CD14-positive monocyte (primary cell): Measurements from ENCODE around the gene CEP72. TPM values are rescaled to one million over a fixed set of nuclear protein-coding genes. Genes with fewer than 3 reads are reported as not detected.

ENCODE experiments used
- DNase-seq, 3 donors: peaks; one replicate each; pipeline ENCODE4 v3.0.0-alpha.2; 2011 to 2022
- H2AFZ ChIP-seq: 2 replicates; pipeline ENCODE4 v1.6.0; 2012; ENCODE audit warnings: mild to moderate bottlenecking, low read depth, low read length, inconsistent platforms; ENCODE audit not compliant: insufficient read depth, poor library complexity, severe bottlenecking
- H3K27ac ChIP-seq, 2 donors: 1 replicate in 1 of 2; 2 replicates in 1 of 2; pipeline ENCODE4 v1.5.1; 2012 to 2013; ENCODE audit warnings: low read length in 2 of 2, control low read depth in 1 of 2, inconsistent platforms in 1 of 2, low read depth in 1 of 2, mild to moderate bottlenecking in 1 of 2
- H3K27me3 ChIP-seq, 2 donors: one replicate each; pipeline versions ENCODE4 v1.6.0 to v1.6.1; 2011 to 2013; ENCODE audit warnings: low read length in 2 of 2; ENCODE audit not compliant: control insufficient read depth in 2 of 2, insufficient read depth in 2 of 2
- H3K36me3 ChIP-seq, 2 donors: replicated peaks in 1 of 2; 1 replicate in 1 of 2; 2 replicates in 1 of 2; pipeline versions ENCODE4 v1.5.1 to v1.6.1; 2012 to 2013; ENCODE audit warnings: low read length in 2 of 2, control low read depth in 1 of 2, inconsistent platforms in 1 of 2, mild to moderate bottlenecking in 1 of 2; ENCODE audit not compliant: insufficient read depth in 2 of 2, control insufficient read depth in 1 of 2
- H3K4me1 ChIP-seq, 2 donors: 1 replicate in 1 of 2; 2 replicates in 1 of 2; pipeline versions ENCODE4 v1.5.1 to v1.6.1; 2012 to 2013; ENCODE audit warnings: low read length in 2 of 2, control low read depth in 1 of 2, inconsistent platforms in 1 of 2, mild to moderate bottlenecking in 1 of 2, moderate library complexity in 1 of 2; ENCODE audit not compliant: insufficient read depth in 2 of 2, control insufficient read depth in 1 of 2
- H3K4me2 ChIP-seq: replicated peaks from 2 replicates; pipeline ENCODE3; 2012; ENCODE audit warnings: low read length, moderate library complexity, mild to moderate bottlenecking; ENCODE audit not compliant: poor library complexity, severe bottlenecking; ENCODE audit errors: extremely low read depth
- H3K4me3 ChIP-seq, 3 experiments: fragments of 200-600 bp in 1 of 3; sonication (generic) in 1 of 3; replicated peaks in 1 of 3; 1 replicate in 2 of 3; 2 replicates in 1 of 3; pipeline ENCODE4 v1.5.1; 2011 to 2013; ENCODE audit warnings: low read length in 3 of 3, mild to moderate bottlenecking in 3 of 3, control low read depth in 2 of 3, low read depth in 2 of 3, inconsistent platforms in 1 of 3, moderate library complexity in 1 of 3
- H3K79me2 ChIP-seq: 2 replicates; pipeline ENCODE4 v1.6.0; 2012; ENCODE audit warnings: mild to moderate bottlenecking, control low read depth, inconsistent platforms, low read length, moderate library complexity; ENCODE audit not compliant: insufficient read depth
- H3K9ac ChIP-seq: 2 replicates; pipeline ENCODE4 v1.6.0; 2017; ENCODE audit warnings: low read length, mild to moderate bottlenecking; ENCODE audit not compliant: insufficient read depth, poor library complexity, severe bottlenecking
- H3K9me3 ChIP-seq, 2 donors: replicated peaks in 1 of 2; 1 replicate in 1 of 2; 2 replicates in 1 of 2; pipeline versions ENCODE4 v1.5.1 to v1.6.1; 2012 to 2013; ENCODE audit warnings: low read length in 2 of 2, control low read depth in 1 of 2; ENCODE audit not compliant: control insufficient read depth in 1 of 2, insufficient read depth in 1 of 2
- H4K20me1 ChIP-seq: 2 replicates; pipeline ENCODE4 v1.6.0; 2012; ENCODE audit warnings: mild to moderate bottlenecking, low read length, control low read depth, moderate library complexity; ENCODE audit not compliant: insufficient read depth
- H3K27ac Mint-ChIP-seq, 7 donors: one replicate each; pipeline ENCODE4 v1.8.0; 2020; ENCODE audit warnings: mild to moderate bottlenecking in 7 of 7, mixed read lengths in 7 of 7, moderate library complexity in 6 of 7, inconsistent platforms in 2 of 7
- H3K27me3 Mint-ChIP-seq, 3 donors: one replicate each; pipeline ENCODE4 v1.8.0; 2021 to 2022; ENCODE audit warnings: low read depth in 3 of 3, mild to moderate bottlenecking in 3 of 3, mixed read lengths in 3 of 3, moderate library complexity in 3 of 3, inconsistent platforms in 1 of 3
- H3K36me3 Mint-ChIP-seq, 2 donors: one replicate each; pipeline ENCODE4 v1.8.0; 2020; ENCODE audit warnings: mixed read lengths in 2 of 2, inconsistent platforms in 1 of 2, mild to moderate bottlenecking in 1 of 2
- H3K4me1 Mint-ChIP-seq: one replicate; pipeline ENCODE4 v1.8.0; 2020; ENCODE audit warnings: mild to moderate bottlenecking, mixed read lengths
- H3K4me3 Mint-ChIP-seq, 2 donors: one replicate each; pipeline ENCODE4 v1.8.0; 2020; ENCODE audit warnings: mild to moderate bottlenecking in 2 of 2, mixed read lengths in 2 of 2, moderate library complexity in 1 of 2
- H3K9me3 Mint-ChIP-seq, 7 donors: one replicate each; pipeline ENCODE4 v1.8.0; 2020 to 2022; ENCODE audit warnings: mixed read lengths in 7 of 7, mild to moderate bottlenecking in 6 of 7, moderate library complexity in 6 of 7, inconsistent platforms in 2 of 7
- CTCF ChIP-seq: fragments of 200-600 bp; IDR thresholded peaks from one replicate; pipeline ENCODE4 v1.8.0; 2022; ENCODE audit warnings: antibody characterized with exemption, mild to moderate bottlenecking
- WGBS: methylation state at CpG from one replicate; pipeline ENCODE4 v1.1.5; 2013; ENCODE audit warnings: missing lambda C conversion rate; ENCODE audit not compliant: insufficient coverage; 5-methylcytosine and 5-hydroxymethylcytosine counted together
- intact Hi-C, 2 donors: fragments of 100-400 bp; cut with micrococcal nuclease; formaldehyde crosslinking; loops; one replicate each; pipeline versions ENCODE4 v1.15.0 to v1.15.1; 2023
- polyA plus RNA-seq, 3 donors: library from polyadenylated mRNA; depleted of rRNA in 1 of 3; unstranded in 2 of 3; stranded (reverse) in 1 of 3; fragments of 300-500 nt in 2 of 3; fragments of >200 nt in 1 of 3; fragmentation: Illumina TruSeq in 2 of 3; gene quantifications; 1 replicate in 2 of 3; 2 replicates in 1 of 3; pipeline ENCODE4 v1.2.3, GENCODE V29; 2012 to 2021

CEP72 gene
- polyA plus RNA-seq, 3 donors, result 0.13 to 2.1 (median 0.24) TPM

DNA sequence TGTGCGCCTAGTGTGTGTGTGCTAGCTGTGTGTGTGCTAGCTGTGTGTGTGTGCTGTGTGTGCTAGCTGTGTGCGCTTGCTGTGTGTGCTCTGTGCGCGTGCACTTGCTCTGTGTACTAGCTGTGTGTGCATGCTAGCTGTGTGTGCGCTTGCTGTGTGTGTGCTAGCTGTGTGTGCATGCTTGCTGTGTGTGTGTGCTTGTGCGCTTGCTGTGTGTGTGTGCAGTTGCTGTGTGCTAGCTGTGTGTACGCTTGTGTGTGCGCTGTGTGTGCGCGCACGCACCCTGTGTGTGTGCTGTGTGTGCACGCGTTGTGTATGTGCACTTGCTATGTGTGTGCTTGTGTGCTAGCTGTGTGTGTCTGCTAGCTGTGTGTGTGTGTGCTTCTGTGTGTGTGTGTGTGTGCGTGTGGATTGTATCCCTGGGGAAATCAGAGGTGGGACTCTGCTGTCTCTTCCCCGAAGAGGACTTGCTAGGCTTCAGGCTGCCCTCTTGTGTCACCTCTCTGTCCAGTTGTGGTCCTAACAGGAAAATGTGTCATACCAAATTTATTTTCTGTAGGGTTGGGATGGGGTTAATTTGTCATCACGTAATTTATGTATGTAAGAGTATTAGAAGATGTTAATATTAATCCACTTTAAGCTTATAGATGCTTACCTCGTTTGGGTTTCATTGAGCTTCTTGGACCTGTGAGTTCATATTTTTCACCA is 42.1 kb downstream of the CEP72 start:
- H3K4me2 ChIP-seq, result no peak overlapping the region
- no peaks in the 10 kb centered on the region for H3K79me2 ChIP-seq
- no peak overlapping the region for H3K4me3 Mint-ChIP-seq
- H2AFZ ChIP-seq, result no peak overlapping the region
- no peak for TF ChIP-seq CTCF
- intact Hi-C loops, result no loop called here
- no peak overlapping the region for H3K9ac ChIP-seq
- H3K27me3 Mint-ChIP-seq, result no peaks in the 10 kb centered on the region
- peaks cover 12 to 45% of the 10 kb centered on the region in 2 donors for H3K36me3 ChIP-seq
- H3K27ac Mint-ChIP-seq, result no peak overlapping the region
- H3K36me3 Mint-ChIP-seq, result peaks cover 36 to 47% of the 10 kb centered on the region in 2 donors
- H3K9me3 ChIP-seq, result peaks cover 4 to 6% of the 10 kb centered on the region in 2 donors
- H3K27ac ChIP-seq, result no peak overlapping the region
- peaks cover 0 to 9% (median 2%) of the 10 kb centered on the region in 7 donors for H3K9me3 Mint-ChIP-seq
- H3K4me1 ChIP-seq, result no peaks in the 10 kb centered on the region
- H4K20me1 ChIP-seq, result no peaks in the 10 kb centered on the region
- H3K27me3 ChIP-seq, result no peaks in the 10 kb centered on the region
- 96% methylated on average over 14 of the region's 17 CpGs for WGBS
- no peaks in the 10 kb centered on the region for H3K4me1 Mint-ChIP-seq
- no peak for DNase-seq
- no peak overlapping the region for H3K4me3 ChIP-seq

- intact Hi-C loops, result no loop called here
- no peak overlapping the region for H3K4me2 ChIP-seq
- no peak for TF ChIP-seq CTCF
- H3K9ac ChIP-seq, result no peak overlapping the region
- H3K4me1 ChIP-seq, result no peaks in the 10 kb centered on the region
- no peaks in the 10 kb centered on the region for H3K9me3 ChIP-seq
- no peak overlapping the region for H2AFZ ChIP-seq
- H3K4me3 ChIP-seq, result no peak overlapping the region
- no peak for DNase-seq
- H3K27ac Mint-ChIP-seq, result no peak overlapping the region
- no peaks in the 10 kb centered on the region for H3K4me1 Mint-ChIP-seq
- H3K27me3 ChIP-seq, result no peaks in the 10 kb centered on the region
- H3K27ac ChIP-seq, result no peak overlapping the region
- H4K20me1 ChIP-seq, result no peaks in the 10 kb centered on the region
- peaks cover 0 to 11% (median 4%) of the 10 kb centered on the region in 7 donors for H3K9me3 Mint-ChIP-seq
- peaks cover 44 to 57% of the 10 kb centered on the region in 2 donors for H3K36me3 Mint-ChIP-seq
- no peak overlapping the region for H3K4me3 Mint-ChIP-seq
- WGBS, result 98% methylated on average over 5 of the region's 13 CpGs
- H3K27me3 Mint-ChIP-seq, result no peaks in the 10 kb centered on the region
- H3K79me2 ChIP-seq, result no peaks in the 10 kb centered on the region
- H3K36me3 ChIP-seq, result peaks cover 15 to 56% of the 10 kb centered on the region in 2 donors
Measured at GRCh38 chr5:655406-655805, 43.3 kb downstream of the CEP72 start.
